Right cardiac atrium (tissue), 5 donors: Measurements from ENCODE around the gene HEATR1. TPM values are rescaled to one million over a fixed set of nuclear protein-coding genes. Genes with fewer than 3 reads are reported as not detected.
"Not testable (repeated sequence)": the region's sequence is repeated elsewhere in the genome, so short reads cannot be mapped to it uniquely, and the experiment has no call there.

Experiments
- ATAC-seq, 2 donors: fragments of 200-7000 bp; cut with Tn5 transposase; one replicate each; pipeline versions ENCODE4 v1.8.0 to v1.9.1; 2020; ENCODE audit warnings: moderate library complexity in 2 of 2, mild to moderate bottlenecking in 1 of 2
- DNase-seq, 3 donors: peaks; one replicate each; pipeline ENCODE4 v3.0.0-alpha.2; 2020
- H3K27ac ChIP-seq: one replicate; pipeline ENCODE4 v1.5.1; 2013; ENCODE audit warnings: mild to moderate bottlenecking, low read length, control low read depth, moderate library complexity
- H3K27me3 ChIP-seq: one replicate; pipeline ENCODE4 v1.6.1; 2013; ENCODE audit not compliant: control insufficient read depth, insufficient read depth
- H3K4me1 ChIP-seq: one replicate; pipeline ENCODE4 v1.6.1; 2013; ENCODE audit warnings: low read length; ENCODE audit not compliant: control insufficient read depth, insufficient read depth
- H3K4me3 ChIP-seq: one replicate; pipeline ENCODE4 v1.5.1; 2013; ENCODE audit warnings: low read length, control low read depth
- H3K9me3 ChIP-seq: one replicate; pipeline ENCODE4 v1.6.1; 2013; ENCODE audit warnings: low read length; ENCODE audit not compliant: control insufficient read depth
- WGBS: extraction: QIAGEN DNeasy Blood & Tissue Kit; methylation state at CpG from one replicate; pipeline ENCODE4 v1.1.7; 2013; 5-methylcytosine and 5-hydroxymethylcytosine counted together
- intact Hi-C, 4 donors: fragments of 100-400 bp; cut with DNase I; formaldehyde crosslinking; loops; one replicate each; pipeline versions ENCODE4 v1.11.0 to v1.14.0; 2022 to 2023
- polyA plus RNA-seq: library from polyadenylated mRNA; stranded (reverse); fragments of 200-250 nt; gene quantifications from one replicate; pipeline ENCODE4 v1.2.3, GENCODE V29; 2013
- total RNA-seq, 4 donors: library from RNA; stranded (reverse); fragmentation: NEBNext Ultra II Directional; extraction: Animal tissue kit (Norgen Biotek cat#: 25700); gene quantifications; one replicate each; pipeline ENCODE4 v1.2.1, GENCODE V29; 2021
- donor health status: healthy with polysubstance abuse.
- donor health status: DM: no; HTN: yes; CAD: no.
- donor health status: DM: no; HTN: no; CAD: no.
- donor health status: DM: no; HTN: yes; CAD: no; lungs with severe emphysema.
- donor health status: DM: yes; HTN: yes; CAD: no.

Gene HEATR1
- total and polyA plus RNA-seq, 5 donors, result 3.2 to 12.8 (median 11.9) TPM

- Histone ChIP-seq H3K27me3 (no peaks in the 10 kb centered on the region), H3K9me3 (no peaks in the 10 kb centered on the region), H3K4me3 (no peak overlapping the region), H3K4me1 (no peaks in the 10 kb centered on the region), H3K27ac (no peak overlapping the region)
- no peak for ATAC-seq
- intact Hi-C loops, result no loop called here
- no peak for DNase-seq
- 78% methylated on average over 5 of the region's 5 CpGs for WGBS
Measured at GRCh38 chr1:236618507-236618906, 14.2 kb upstream of the HEATR1 start.

DNA sequence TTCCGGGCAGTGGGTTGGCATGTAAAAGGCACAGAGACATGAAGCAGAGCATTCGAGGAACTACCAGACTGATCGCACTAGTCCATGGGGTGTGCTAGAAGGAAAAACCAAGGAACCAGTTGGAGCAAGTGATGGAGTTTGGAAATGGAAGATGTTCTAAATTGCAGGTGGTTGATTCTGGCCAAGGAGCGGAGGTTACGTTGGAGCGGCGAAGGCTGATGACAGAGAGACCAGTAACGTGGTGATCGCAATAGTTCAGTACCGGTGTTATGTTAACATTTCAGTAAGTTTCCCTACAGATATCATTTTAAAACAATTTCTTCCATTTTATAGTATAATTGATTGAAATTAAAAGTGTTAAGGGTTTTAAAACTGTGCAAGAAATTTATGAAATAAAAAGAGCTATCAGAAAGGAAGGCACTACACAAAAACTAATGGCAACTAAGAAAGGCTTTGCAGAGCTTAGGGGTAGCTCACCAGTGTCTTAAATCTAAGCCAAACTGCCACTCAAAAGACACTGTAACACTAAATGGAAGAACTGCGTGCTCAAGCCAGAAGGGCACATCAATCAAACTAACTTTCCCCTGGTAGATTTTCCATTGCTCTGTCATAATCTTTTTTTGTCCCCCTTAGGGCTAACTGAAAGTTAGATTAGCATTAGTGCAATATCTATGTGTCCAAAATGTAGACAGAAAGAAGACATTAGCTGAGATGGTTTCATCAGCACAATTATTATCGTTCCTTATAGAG is 11.3 kb upstream of the HEATR1 start:
- Histone ChIP-seq H3K27ac (no peak overlapping the region), H3K4me1 (no peaks in the 10 kb centered on the region), H3K27me3 (no peaks in the 10 kb centered on the region), H3K9me3 (no peaks in the 10 kb centered on the region), H3K4me3 (no peak overlapping the region)
- intact Hi-C loops, result no loop called here
- DNase-seq, result no peak
- no peak for ATAC-seq
- 86% methylated on average over 12 of the region's 12 CpGs for WGBS

- 87% methylated on average over 1 of the region's 1 CpG for WGBS
- no peak overlapping the region for H3K4me3 ChIP-seq
- no peaks in the 10 kb centered on the region for H3K9me3 ChIP-seq
- DNase-seq (no peak), ATAC-seq (no peak)
- H3K27me3 ChIP-seq, result no peaks in the 10 kb centered on the region
- H3K27ac ChIP-seq, result no peak overlapping the region
- intact Hi-C loops, result no loop called here
- H3K4me1 ChIP-seq, result no peaks in the 10 kb centered on the region
Measured at GRCh38 chr1:236612349-236612748, 8.0 kb upstream of the HEATR1 start.

DNA sequence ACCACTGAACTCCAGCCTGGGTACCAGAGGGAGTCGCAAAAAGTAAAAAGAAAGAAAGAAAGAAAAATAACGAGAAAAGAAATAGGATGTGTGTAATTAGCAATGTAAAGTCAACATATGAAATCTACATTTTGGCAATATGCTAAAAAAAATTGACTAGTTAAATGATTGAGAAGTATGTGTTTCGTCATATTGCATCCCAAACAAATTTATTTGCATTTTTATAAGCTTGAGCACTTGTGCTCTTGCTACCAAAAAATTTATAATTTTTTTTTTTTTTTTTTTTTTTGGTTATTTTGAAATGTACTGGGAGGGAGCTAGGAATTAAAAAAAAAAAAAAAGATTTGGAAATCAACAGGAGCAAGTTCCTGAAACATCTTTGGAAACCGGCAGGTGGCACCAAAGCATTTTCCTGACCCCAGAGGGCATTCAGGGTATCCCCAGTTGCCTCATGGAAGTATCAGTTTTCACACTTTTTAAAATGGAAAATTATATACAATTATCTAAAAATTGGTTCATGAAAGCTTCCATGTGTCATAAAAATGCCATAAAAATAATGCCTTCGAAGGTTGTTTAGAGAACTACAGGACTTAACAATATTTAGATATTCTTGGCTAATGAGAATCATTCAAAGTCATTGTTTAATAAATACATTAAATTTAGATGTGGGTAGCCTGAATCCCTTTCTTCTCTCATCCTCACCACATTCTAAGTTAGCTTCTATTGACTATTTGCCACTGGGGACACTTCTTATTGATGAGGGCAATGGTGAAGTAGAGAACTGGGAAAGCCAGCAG is 4.8 kb upstream of the HEATR1 start:
- no peak for ATAC-seq
- 21% methylated on average over 5 of the region's 5 CpGs for WGBS
- peak; percentile 60 to 77 (median 76) for DNase-seq
- no peaks in the 10 kb centered on the region for H3K4me1 ChIP-seq
- H3K27ac ChIP-seq, result no peak overlapping the region
- H3K27me3 ChIP-seq, result no peaks in the 10 kb centered on the region
- no peaks in the 10 kb centered on the region for H3K9me3 ChIP-seq
- no peak overlapping the region for H3K4me3 ChIP-seq
- intact Hi-C loops, result loop anchor here in 2 of 4 donors (10.0 kb wide), 1 partner anchor 166 kb away; no protein-coding TSS in a partner anchor

- not testable (repeated sequence) for ATAC-seq, H3K4me1 ChIP-seq, H3K27ac ChIP-seq, H3K4me3 ChIP-seq, H3K27me3 ChIP-seq, H3K9me3 ChIP-seq
- peak in 1 of 3 donors; percentile 36 for DNase-seq
- WGBS, result 95% methylated on average over 10 of the region's 10 CpGs
- intact Hi-C loops, result loop anchor here in 2 of 4 donors (10.0 kb wide), 1 partner anchor 167 kb away; no protein-coding TSS in a partner anchor
Measured at GRCh38 chr1:236607597-236607996, 3.3 kb upstream of the HEATR1 start.

DNA sequence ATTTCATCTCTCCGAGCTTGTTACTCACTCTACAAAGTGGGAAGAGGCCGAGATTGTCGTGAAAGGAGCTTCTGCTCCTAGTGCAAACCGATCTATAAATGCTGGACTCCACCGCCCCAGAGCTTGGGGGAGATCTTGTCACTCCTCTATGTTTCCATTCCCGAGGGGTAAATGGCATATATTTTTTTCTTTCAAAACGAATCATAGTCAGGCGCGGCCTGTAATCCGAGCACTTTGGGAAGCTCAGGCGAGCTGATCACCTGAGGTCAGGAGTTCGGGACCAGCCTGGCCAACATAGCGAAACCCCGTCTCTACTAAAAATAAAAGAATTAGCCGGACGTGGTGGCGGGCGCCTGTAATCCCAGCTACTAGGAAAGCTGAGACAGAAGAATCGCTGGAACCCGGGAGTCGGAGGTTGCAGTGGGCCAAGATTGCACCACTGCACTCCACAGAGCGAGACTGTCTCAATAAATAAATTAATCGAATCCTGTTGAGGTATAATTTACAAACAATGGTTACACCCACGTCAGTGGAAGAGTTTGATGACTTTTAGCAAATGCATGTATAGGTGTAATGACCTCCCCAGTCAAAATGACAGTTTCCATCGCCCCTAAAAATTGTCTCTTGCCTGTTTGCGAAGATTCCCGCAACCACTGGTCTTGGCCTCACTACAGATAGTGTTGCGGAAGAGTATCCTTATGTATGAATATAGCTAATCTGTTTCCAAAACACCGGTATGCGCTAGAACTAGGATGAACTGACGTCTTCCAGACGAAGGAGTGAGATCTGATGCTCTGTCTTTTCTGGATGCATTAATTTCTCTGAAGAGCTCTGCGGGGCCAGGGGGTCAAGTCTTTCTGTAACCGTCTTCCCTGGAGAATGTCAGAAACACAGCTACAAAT is 840 bp upstream of the HEATR1 start:
- H3K27me3 ChIP-seq, result no peaks in the 10 kb centered on the region
- H3K27ac ChIP-seq, result peak overlapping the region; percentile 92
- 64% methylated on average over 34 of the region's 34 CpGs for WGBS
- DNase-seq, result peak in 2 of 3 donors; percentile 21 to 51
- H3K4me3 ChIP-seq, result peak overlapping the region; percentile 99
- H3K9me3 ChIP-seq, result no peaks in the 10 kb centered on the region
- ATAC-seq, result no peak
- intact Hi-C loops, result loop anchor here in 2 of 4 donors (10.0 kb wide), 1 partner anchor 170 kb away; no protein-coding TSS in a partner anchor
- H3K4me1 ChIP-seq, result no peaks in the 10 kb centered on the region

GRCh38 chr1:236602171-236602570 is 2.1 kb downstream of the HEATR1 start:
- ATAC-seq, result no peak
- intact Hi-C loops, result loop anchor here in 2 of 4 donors (10.0 kb wide), 1 partner anchor 173 kb away; no protein-coding TSS in a partner anchor
- no peak overlapping the region for H3K4me3 ChIP-seq
- DNase-seq, result no peak
- no peaks in the 10 kb centered on the region for H3K9me3 ChIP-seq
- no peaks in the 10 kb centered on the region for H3K27me3 ChIP-seq
- H3K4me1 ChIP-seq, result no peaks in the 10 kb centered on the region
- H3K27ac ChIP-seq, result no peak overlapping the region

DNA sequence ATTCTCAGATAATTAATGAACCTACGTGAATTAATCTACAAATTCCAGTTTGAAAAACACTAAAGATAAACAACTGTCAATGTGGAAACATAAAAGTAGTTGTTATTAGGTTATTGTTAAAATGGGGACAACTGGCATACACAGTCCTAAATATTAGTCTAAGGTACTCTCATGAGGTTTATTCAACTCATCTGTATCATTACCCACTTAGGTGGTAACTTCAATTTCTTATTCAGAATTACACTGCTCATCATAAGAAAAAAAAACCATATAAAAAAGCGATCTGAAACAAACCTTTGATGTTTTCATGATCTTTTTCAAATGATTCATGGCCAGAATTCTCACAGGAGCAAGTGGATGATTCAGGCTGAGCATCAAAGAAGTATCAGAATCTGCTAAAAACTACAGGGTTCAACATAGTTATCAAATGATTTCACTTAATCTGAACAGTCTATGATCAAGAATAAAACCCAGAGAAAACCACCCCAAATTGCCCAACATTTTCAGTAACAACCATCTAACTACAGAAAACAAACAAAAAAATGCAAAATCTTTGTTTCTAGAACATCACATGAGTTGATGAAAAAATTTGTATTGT is 13.7 kb downstream of the HEATR1 start:
- Histone ChIP-seq H3K4me3 (no peak overlapping the region), H3K9me3 (no peaks in the 10 kb centered on the region), H3K27ac (no peak overlapping the region), H3K4me1 (no peaks in the 10 kb centered on the region), H3K27me3 (no peaks in the 10 kb centered on the region)
- intact Hi-C loops, result no loop called here
- DNase-seq (no peak), ATAC-seq (no peak)
- 92% methylated on average over 2 of the region's 2 CpGs for WGBS

DNA sequence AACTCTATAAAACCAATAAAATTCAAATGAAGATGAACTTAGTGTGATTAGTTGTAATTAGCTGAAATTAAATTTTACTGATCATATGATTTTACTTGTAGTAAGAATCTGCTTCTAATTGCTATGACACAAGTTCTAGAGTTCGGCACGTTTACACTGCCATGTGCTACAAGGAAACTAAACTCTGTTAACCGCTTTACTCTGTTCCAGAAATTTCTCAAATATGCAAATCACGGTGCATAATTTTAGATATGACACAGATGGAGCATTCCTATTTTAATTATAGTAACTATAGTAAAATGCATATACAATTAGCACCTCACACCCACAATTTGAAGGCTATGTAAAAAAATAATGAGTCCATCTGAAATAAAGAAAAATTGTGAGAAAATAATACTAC is 14.8 kb downstream of the HEATR1 start:
- no peak overlapping the region for H3K27ac ChIP-seq
- intact Hi-C loops, result no loop called here
- no peaks in the 10 kb centered on the region for H3K4me1 ChIP-seq
- H3K9me3 ChIP-seq, result no peaks in the 10 kb centered on the region
- no peak overlapping the region for H3K4me3 ChIP-seq
- no peaks in the 10 kb centered on the region for H3K27me3 ChIP-seq
- 91% methylated on average over 4 of the region's 4 CpGs for WGBS
- ATAC-seq (no peak), DNase-seq (no peak)

DNA sequence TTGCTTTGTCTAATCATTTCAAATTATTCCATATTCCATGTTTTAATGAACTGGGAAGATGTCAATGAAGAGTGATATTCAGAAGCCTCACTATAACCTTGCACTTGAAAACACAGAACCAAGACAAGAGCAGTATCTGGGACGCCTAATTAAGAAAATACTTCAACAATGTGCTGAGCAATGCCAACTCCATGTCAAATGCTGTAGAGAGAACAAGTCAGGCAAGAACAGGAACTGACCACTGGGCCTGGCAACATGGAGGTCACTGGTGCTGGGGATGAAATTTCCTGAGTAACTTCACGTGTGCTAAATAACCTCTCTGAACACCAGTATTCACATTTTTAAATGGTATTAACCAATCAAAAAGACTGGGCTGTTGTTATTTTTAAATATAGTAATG is 22.8 kb downstream of the HEATR1 start:
- no peak for ATAC-seq
- no peak overlapping the region for H3K27ac ChIP-seq

More for the DNA sequence above, 22.8 kb downstream of the HEATR1 start:
- Histone ChIP-seq H3K27me3 (no peaks in the 10 kb centered on the region), H3K4me3 (no peak overlapping the region), H3K9me3 (no peaks in the 10 kb centered on the region), H3K4me1 (no peaks in the 10 kb centered on the region)
- intact Hi-C loops, result no loop called here
- DNase-seq, result no peak
- 87% methylated on average over 2 of the region's 2 CpGs for WGBS
